Mammary epithelial cell (primary cell): Measurements from ENCODE around the gene LCORL.

Source experiments
- EZH2 ChIP-seq: IDR thresholded peaks from 2 replicates; pipeline ENCODE4 v1.6.1; 2012; ENCODE audit warnings: low read length, inconsistent platforms, borderline replicate concordance
- TF ChIP-seq, protein P1 (sequence below), 2 donors: IDR thresholded peaks in 1 of 2; conservative IDR thresholded peaks in 1 of 2; 2 replicates each; pipeline ENCODE4 v1.5.1; 2011 to 2012; ENCODE audit warnings: inconsistent platforms in 2 of 2, low read length in 2 of 2, mild to moderate bottlenecking in 2 of 2, control low read depth in 1 of 2, low read depth in 1 of 2; ENCODE audit not compliant: insufficient read depth in 1 of 2; ENCODE audit errors: extremely low read depth in 1 of 2

DNA sequence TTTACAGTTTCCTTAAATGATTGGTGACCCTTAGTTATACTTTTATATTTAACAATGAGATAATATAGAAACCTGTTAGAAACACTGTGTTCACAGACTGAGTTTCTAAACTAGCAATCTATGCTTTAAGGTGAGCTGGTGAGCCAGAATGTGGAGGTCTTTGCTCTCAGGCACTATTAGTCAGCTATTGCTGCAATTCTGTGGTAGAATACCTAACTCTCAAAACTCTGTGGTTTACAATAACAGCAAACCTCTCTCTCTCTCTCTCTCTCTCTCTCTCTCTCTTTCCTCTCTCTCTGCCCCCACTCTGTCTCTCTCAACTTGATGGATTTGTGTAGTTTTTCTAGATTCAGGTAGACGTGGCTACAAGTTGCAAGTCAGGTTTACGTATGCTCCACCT, 17.6 kb upstream of the LCORL start:
- TF ChIP-seq EZH2, result no peak
- TF ChIP-seq, protein P1, sequence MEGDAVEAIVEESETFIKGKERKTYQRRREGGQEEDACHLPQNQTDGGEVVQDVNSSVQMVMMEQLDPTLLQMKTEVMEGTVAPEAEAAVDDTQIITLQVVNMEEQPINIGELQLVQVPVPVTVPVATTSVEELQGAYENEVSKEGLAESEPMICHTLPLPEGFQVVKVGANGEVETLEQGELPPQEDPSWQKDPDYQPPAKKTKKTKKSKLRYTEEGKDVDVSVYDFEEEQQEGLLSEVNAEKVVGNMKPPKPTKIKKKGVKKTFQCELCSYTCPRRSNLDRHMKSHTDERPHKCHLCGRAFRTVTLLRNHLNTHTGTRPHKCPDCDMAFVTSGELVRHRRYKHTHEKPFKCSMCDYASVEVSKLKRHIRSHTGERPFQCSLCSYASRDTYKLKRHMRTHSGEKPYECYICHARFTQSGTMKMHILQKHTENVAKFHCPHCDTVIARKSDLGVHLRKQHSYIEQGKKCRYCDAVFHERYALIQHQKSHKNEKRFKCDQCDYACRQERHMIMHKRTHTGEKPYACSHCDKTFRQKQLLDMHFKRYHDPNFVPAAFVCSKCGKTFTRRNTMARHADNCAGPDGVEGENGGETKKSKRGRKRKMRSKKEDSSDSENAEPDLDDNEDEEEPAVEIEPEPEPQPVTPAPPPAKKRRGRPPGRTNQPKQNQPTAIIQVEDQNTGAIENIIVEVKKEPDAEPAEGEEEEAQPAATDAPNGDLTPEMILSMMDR (conservative IDR thresholded peaks at IDR 0.05 in 1 of 2, IDR thresholded peaks at IDR 0.05 in 1 of 2; ENCODE audit: extremely low read depth in 1 of 2, insufficient read depth in 1 of 2, low read depth in 1 of 2, low read length in 2 of 2), result no peak
